Measurements from ENCODE around the gene AAMDC. TPM values are rescaled to one million over a fixed set of nuclear protein-coding genes. Genes with fewer than 3 reads are reported as not detected.

The AAMDC gene
- total RNA-seq, 4 donors from 2014 or later: 23.3 to 67.7 (median 26.5) TPM

- intact Hi-C loops (cut with DNase I; ENCODE audit: low total_unique reads): no loop called here
- DNase-seq (ENCODE audit: low spot score in 2 of 2): no peak
- 95 to 97% methylated on average over 2 of the region's 2 CpGs for WGBS, 2 donors
Measured at GRCh38 chr11:77793972-77794371, 27.0 kb upstream of the AAMDC start.

GRCh38 chr11:77799338-77799737, 21.6 kb upstream of the AAMDC start:
- no peak for DNase-seq (ENCODE audit: low spot score in 2 of 2)
- intact Hi-C loops (cut with DNase I; ENCODE audit: low total_unique reads): no loop called here
- WGBS, 2 donors: 63% methylated on average over 3 of the region's 3 CpGs
- no peak overlapping the region for H3K4me3 ChIP-seq (ENCODE audit: low read depth, poor library complexity, severe bottlenecking)
- TF ChIP-seq CTCF (IDR thresholded peaks at IDR 0.05) (no peak), POLR2A (IDR thresholded peaks at IDR 0.05) (no peak)

More at GRCh38 chr11:77793972-77794371, 27.0 kb upstream of the AAMDC start:
- TF ChIP-seq CTCF (IDR thresholded peaks at IDR 0.05) (no peak), POLR2A (IDR thresholded peaks at IDR 0.05) (no peak)
- no peak overlapping the region for H3K4me3 ChIP-seq (ENCODE audit: low read depth, poor library complexity, severe bottlenecking)

- intact Hi-C loops (cut with DNase I; ENCODE audit: low total_unique reads): no loop called here
- no peak overlapping the region for H3K4me3 ChIP-seq (ENCODE audit: low read depth, poor library complexity, severe bottlenecking)
- TF ChIP-seq POLR2A (IDR thresholded peaks at IDR 0.05) (no peak), CTCF (IDR thresholded peaks at IDR 0.05) (no peak)
- no peak for DNase-seq (ENCODE audit: low spot score in 2 of 2)
Measured at GRCh38 chr11:77800449-77800848, 20.5 kb upstream of the AAMDC start.

GRCh38 chr11:77801477-77801876, 19.5 kb upstream of the AAMDC start:
- intact Hi-C loops (cut with DNase I; ENCODE audit: low total_unique reads): no loop called here
- no peak for TF ChIP-seq POLR2A (IDR thresholded peaks at IDR 0.05)
- no peak for TF ChIP-seq CTCF (IDR thresholded peaks at IDR 0.05)
- WGBS, 2 donors: 68 to 81% methylated on average over 3 of the region's 3 CpGs
- no peak overlapping the region for H3K4me3 ChIP-seq (ENCODE audit: low read depth, poor library complexity, severe bottlenecking)
- DNase-seq (ENCODE audit: low spot score in 2 of 2): no peak

- H3K4me3 ChIP-seq (ENCODE audit: low read depth, poor library complexity, severe bottlenecking): no peak overlapping the region
- no peak for TF ChIP-seq POLR2A (IDR thresholded peaks at IDR 0.05)
- no peak for TF ChIP-seq CTCF (IDR thresholded peaks at IDR 0.05)
- intact Hi-C loops (cut with DNase I; ENCODE audit: low total_unique reads): no loop called here
- no peak for DNase-seq (ENCODE audit: low spot score in 2 of 2)
Measured at GRCh38 chr11:77806415-77806814, 14.5 kb upstream of the AAMDC start.

GRCh38 chr11:77806993-77807392, 14.0 kb upstream of the AAMDC start:
- no peak overlapping the region for H3K4me3 ChIP-seq (ENCODE audit: low read depth, poor library complexity, severe bottlenecking)
- TF ChIP-seq CTCF (IDR thresholded peaks at IDR 0.05): no peak
- TF ChIP-seq POLR2A (IDR thresholded peaks at IDR 0.05): no peak
- DNase-seq (ENCODE audit: low spot score in 2 of 2): no peak
- WGBS, 2 donors: 88 to 91% methylated on average over 2 of the region's 2 CpGs
- intact Hi-C loops (cut with DNase I; ENCODE audit: low total_unique reads): no loop called here
